IPS DF 19.7 (cell line): Measurements from ENCODE around the gene EMX1.

Experiments
- DNase-seq: peaks from one replicate; pipeline ENCODE4 v3.0.0-alpha.2; 2013; ENCODE audit warnings: low read depth, low spot score

The EMX1 gene

DNA sequence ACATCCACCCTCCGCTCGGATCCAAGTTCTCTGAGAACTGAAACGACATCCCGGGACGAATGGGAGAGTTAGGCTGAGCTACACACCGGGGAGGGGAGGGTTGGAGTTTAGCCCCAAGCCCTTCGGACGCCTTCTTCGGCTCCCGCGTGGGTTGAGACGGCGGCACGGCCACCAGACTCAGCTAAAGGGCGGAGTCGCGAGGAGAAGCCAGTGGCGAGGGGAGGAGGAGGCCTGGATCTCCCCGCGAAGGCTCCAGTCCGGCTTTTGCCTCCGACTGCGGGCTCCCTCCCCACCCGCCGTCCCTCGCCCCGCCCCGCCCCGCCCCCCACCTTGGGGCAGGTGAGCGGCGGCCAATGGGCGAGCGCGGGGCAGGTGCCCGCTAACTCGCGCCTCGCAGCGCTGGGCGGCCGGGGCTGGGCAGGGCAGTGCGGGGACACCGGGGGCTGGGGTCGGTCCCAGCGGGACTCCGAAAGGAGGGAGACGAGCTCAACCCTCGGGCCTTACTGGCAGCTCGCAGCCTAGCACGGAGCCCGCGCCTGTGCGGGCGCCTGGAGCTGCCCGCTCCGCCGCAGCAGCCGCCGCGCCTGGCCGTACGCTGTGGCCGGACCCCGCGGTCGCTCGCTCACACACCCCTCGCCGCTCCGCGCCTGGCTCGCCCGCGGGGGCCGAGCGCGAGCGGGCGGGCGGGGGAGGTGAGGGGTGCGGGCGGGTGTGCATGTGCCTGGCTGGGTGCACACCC lies at the start of gene EMX1:
Gene EMX1 (plus strand): TSS at position 382 of the 739 bp plus-strand sequence. CDS start 334 bp downstream, at position 716.
- DNase-seq: no peak

DNA sequence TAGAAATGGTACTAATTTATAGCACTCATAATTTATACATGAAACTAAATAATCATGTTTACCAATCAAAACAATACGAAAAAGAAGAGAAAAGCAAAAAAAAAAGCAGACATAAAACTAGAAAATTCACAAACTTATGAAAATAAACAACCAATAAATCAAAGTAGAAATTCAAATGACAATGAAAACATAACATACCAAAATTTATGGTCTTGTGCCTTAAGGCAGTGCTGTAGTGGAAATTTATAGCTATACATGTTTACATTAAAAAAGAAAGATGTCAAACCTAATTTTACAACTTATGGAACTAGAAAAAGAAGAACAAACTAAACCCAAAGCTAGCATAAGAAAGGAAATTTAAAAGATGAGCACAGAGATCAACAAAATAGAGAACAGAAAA lies 46.3 kb upstream of the EMX1 start:
- DNase-seq: no peak

DNA sequence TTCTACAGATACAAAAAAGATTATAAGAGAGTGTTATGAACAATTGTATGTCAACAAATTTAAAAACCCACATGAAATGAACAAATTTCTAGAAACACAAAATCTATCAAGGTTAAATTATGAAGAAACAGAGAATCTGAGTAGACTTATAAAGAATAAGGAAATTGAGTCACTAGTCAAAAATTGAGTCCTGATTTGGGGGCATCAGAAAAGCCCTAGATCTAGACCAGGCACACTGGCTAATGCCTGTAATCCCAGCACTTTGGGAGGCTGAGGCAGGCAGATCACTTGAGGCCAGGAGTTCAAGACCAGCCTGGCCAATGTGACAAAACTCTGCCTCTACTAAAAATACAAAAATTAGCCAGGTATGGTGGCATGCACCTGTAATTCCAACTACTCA lies 45.4 kb upstream of the EMX1 start:
- no peak for DNase-seq

DNA sequence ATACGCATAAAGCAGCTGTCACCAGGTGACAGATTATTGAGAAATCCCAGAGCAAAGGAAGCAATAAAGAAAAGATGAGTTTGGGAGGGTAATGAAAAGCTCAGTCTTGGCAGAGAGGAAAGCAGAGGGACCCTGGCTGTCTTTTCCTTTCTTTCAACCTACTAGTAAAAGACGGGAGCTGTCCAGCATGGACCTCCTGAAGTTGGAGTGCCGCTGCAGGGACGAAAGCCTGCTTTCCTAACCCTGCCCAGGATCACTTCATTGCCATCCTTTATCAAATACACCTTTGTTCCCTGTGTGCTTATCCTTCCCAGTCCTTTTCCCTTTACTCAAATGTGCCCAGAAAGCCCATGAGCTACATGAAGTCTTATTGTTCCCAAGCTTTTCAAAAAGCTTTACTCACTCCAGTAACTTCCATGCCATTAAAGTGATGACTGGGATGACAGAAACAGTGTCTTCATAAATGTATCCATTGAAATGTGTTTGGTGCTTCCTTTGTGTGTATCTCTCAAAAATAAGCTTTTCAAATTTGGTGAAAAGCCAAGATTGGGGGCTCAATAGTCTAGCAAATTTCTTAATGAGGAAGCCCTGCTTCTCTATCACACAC lies 33.9 kb upstream of the EMX1 start:
- DNase-seq: no peak

DNA sequence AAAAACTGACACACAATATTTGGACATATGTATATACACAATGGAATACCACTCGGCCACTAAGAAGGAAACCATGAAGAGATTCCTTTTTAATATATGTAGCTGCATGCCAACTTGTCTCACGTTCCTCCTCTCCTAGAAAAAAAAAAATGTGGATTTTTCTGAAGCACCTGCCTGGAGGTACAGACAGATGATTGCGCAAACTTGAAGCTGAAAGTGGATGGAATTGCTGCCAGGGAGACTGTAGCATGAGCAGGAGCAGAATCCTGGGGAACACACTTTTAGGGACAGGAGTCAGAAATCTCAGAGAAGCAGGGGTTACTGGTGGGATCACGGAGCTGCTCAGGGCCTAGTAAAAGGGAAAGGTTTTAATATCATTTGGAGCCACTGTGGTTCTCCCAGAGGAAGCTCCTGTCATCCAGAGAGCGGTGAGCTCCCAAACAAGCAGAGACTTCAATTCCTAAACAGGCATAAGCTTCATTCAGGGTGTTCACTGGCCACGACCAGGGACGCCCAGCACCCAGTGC lies 30.8 kb upstream of the EMX1 start:
- DNase-seq: no peak

DNA sequence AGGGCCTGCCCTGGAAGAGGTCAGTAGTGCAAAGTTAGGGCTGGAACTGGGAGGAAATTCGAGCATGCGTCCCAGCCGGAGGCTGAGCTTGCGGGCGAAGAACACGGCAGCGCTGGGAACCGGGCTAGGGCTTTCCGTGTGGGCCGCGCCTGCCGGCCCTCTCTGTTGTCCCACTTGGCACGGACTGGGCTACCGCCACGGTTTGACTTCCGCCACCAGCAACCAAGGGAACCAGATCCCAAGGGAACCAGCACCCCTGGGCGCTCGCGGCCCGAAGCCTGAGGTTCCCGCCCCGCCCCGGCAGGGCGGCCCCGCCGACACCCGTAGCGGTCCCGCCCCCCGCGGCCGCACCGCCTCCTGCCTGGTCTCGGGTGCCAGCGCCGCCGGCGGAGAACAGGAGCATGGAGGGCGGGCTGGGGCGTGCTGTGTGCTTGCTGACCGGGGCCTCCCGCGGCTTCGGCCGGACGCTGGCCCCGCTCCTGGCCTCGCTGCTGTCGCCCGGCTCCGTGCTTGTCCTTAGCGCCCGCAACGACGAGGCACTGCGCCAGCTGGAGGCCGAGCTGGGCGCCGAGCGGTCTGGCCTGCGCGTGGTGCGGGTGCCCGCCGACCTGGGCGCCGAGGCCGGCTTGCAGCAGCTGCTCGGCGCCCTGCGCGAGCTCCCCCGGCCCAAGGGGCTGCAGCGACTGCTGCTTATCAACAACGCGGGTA lies 30.1 kb upstream of the EMX1 start, which contains the start of gene SPR:
Gene SPR (plus strand): TSS at position 377 of the 708 bp plus-strand sequence. CDS start 25 bp downstream, at position 402.
- DNase-seq: no peak

DNA sequence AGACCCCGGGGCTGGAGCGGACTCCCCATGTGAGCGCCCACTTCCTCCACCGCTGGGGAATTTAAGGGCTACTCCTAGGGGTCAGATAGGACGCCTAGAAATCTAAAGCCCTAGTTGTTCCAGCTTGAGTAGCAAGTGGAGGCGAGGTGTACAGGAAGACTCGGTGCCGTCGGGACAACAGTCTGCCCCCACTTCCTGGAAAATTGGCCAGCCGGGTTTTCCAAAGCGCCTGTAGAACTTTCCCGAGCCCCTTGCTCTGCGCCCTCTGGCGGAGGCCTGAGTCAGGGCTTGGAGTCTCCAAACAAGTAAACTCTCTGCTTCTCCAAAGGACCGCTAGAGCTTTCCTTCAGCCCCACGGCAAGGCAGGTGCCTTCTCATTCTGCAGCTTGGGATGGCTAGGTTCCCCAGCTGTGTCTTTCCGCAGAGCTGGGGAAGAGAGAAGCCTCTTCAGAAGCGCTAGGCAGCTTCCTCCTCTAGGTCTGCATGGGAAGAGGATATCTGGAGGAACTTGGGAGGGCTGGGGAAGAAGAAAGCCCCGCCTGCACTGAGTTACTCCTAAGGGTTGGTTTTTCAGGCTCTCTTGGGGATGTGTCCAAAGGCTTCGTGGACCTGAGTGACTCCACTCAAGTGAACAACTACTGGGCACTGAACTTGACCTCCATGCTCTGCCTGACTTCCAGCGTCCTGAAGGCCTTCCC lies 29.4 kb upstream of the EMX1 start:
- DNase-seq: peak; percentile 77

DNA sequence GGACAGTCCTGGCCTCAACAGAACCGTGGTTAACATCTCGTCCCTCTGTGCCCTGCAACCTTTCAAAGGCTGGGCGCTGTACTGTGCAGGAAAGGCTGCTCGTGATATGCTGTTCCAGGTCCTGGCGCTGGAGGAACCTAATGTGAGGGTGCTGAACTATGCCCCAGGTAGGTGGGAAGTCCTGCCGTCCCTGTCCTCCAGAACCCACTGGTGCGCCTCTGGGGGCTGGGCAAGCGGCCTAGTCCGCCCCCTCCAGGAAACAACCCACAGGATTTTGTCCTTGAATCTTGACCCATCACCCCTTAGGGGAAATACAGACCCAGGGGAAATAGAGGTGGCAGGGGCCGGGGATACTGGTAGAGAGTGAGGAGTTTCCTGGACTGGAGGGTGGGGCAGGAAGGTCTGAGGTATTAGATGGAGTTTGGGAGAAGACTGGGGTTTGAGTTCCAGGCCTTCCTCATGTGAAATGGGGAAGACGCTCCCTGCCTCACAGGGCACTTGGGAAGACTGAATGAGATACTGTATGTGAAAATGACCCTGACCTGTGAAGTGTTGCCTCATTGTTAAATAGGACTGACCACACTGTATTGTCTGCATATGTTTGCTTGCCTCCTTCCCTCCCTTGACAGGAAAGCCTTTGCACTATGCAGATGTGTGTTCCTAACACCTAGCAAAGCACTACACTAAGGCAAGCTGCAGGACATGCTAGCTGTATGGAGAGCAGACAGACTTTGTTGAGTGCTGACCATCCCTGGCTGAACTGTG lies 28.7 kb upstream of the EMX1 start:
- no peak for DNase-seq

DNA sequence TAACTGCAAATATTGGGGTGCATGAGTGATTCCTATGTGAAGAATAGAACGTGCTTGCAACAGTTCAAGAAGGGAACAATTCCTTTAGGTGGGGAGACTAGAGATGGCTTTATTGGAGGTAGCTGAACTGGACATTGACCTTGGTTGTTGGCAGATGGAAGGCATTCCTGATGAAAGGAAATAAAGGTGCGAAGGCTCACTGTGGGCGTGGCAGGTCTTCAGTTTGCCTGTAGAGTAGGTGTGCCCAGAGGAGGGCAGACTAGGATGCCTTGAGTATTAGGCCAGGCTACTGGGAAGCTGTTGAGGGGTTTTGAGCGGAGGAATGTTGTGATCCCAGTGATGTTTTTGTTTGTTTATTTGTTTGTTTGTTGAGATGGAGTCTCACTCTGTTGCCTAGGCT lies 27.3 kb upstream of the EMX1 start:
- DNase-seq: no peak

DNA sequence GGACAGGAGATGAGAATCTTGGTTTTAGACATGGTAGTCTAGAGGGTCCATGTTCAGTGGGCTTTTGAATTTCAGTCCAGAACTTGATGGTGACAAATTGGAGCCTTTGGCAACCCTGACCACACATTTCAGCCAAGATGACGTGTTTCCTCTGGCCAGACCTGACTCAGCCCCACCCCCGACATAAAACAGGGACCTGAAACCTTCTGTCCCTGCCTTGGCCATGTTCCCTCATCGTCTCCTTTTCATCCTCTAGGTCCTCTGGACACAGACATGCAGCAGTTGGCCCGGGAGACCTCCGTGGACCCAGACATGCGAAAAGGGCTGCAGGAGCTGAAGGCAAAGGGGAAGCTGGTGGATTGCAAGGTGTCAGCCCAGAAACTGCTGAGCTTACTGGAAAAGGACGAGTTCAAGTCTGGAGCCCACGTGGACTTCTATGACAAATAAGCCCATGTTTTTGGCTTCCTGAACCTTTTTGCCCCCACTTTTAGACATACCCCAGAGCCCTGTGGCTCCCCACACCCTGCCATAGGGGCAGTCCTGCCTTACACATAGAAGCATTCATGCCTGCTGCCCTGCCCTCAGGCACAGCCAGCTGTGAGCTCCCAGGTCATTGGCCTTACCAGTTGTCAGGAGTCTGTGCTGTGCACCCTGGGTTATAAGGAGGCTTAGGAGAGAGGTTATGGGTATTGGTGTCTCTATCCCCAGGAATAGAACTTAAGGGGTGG lies 26.1 kb upstream of the EMX1 start:
- no peak for DNase-seq

DNA sequence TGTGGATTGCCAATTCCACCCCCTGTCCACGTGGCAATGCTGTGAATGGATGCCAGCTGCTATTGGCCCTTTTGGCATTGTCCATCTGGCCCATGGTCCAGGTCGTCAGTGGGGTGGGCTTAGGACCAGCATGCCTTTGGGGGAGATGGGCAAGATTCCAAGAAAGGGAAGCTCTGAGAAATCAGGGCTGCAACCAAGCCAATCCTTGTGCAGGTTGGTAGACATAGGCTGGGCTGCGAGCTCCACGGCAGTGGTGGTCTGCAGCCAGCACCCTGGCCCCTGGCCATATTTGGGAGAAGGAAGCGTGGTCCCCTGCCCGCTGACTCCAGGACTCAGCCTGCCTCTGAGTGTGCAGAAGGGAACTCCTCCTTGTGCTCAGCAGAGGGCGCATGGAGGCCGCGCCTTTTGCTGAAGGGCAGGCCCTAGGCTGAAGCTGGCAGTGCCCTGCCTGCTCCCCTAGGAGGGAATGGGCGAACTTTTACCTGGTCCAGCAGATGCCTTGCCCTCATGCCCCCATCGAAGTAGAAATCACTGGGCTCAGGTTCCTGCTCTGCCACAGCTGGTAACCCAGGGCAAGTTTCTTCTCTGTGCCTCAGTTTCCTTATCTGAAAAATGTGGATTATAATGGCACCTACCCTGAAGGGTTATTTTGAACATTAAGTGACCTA lies 24.7 kb upstream of the EMX1 start:
- DNase-seq: no peak

DNA sequence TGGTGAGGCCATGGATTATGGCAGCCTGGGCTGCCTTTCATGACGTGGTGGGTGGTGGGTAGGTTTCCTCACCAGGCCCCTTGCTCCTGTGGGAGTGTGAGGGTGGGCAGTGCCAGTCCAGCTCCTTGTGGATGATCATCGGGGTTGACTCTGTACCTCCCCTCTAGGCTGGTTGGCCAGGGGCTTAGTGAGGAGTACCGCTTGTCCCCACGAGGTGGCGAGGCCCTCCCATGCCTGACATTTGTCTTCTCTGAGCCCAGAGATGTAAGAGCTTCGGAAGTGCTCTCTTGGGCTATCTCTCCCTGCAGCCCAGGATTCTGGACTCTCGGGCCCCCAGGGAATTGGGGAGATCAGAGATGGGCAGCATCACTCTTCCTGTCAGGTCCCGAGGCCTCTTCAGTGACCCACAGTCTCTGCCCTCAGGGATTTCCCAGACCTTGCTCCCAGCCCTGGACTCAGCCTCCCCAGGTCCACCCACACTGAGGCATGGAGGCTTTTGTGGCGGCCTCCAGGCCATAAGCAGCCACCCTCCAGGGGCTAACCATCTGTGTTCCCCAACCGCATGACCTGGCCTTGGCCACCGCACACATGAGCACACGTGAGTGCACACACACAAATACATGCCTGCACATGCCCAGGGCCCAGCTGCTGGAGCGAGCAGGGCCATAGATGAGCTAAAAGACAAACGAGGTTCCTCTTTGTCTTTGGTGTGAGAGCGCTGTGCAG lies 23.6 kb upstream of the EMX1 start:
- DNase-seq: no peak

DNA sequence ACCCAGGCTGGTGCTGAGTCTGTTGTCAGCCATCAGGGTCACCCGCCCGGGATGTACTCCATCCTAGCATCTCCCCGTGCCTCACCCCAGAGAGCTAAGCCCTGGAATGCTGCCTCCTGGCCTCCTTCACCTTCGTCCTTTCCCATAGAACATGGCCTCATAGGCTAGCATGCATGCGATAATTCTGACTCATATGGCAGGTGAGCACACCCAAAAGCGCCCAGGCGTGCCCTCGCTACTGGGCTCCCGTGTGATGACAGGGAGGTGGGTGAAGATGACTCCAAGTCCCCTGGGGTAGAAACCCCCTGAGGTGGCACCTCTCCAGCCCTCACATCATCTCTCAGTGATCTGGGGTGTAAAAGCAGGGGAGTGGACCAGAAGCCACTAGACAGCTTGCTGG lies 22.8 kb upstream of the EMX1 start:
- no peak for DNase-seq

DNA sequence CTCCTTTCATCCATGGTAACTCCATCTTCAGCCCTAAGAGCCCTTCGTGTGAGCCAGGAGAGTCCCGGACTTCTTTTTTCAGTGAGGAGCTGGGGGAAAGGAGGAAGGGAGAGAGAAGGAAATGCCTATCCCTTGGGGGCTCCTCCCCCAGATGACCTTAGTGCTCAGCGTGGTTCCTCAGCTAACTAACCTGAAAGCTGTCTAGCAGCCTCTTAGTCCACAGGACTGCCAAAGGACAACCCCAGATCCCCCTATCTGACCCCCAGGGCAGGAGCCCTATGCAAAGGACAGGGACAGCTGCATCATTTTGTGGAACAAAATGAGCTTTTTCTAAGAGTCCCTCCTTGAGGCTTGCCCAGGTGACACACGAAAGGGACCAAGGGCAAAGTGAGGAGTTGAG lies 22.2 kb upstream of the EMX1 start:
- no peak for DNase-seq

DNA sequence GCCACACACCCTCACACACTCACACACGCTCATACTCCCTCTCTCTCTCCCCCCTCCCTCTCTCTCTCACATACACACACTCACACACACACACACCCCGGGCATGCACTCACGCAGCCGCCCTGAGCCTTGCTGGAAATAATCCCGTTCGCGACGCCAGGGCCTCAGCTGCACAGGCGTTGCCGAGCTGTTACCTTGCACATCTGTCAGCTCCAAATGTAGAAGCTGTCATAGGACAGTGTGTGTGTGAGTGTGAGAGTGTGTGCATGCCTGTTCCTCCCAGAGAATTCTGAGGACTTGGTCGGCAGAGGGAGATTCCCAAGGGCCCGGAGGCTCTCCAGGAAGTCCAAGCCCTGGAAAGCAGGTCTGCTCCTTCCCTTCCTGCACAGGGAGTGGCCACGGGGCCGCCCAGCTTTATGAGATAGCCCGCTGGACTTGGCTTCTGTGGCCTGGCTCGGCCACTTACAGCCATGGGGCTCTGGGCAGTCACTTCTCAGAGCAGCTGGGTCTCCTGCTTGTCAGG lies 21.5 kb upstream of the EMX1 start:
- DNase-seq: no peak

DNA sequence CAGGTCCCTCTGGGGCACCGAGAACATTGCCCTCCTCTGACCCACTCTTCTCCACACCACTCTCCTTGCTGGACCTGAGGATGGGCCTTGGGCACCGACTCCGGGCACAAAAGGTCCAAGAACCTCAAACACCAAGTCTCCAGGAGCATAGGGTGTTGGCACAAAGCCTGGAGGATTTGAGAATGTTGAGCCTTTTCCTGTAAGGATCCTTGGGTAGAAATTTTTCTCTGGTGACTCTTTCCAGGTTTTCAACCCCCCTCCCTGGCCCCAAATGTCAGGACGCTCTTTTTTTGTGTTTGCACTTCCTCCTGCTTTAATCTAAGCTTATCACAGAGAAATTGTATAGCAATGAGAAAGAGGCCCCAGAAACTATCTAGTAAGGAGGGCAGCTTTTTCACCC lies 20.9 kb upstream of the EMX1 start:
- DNase-seq: no peak

DNA sequence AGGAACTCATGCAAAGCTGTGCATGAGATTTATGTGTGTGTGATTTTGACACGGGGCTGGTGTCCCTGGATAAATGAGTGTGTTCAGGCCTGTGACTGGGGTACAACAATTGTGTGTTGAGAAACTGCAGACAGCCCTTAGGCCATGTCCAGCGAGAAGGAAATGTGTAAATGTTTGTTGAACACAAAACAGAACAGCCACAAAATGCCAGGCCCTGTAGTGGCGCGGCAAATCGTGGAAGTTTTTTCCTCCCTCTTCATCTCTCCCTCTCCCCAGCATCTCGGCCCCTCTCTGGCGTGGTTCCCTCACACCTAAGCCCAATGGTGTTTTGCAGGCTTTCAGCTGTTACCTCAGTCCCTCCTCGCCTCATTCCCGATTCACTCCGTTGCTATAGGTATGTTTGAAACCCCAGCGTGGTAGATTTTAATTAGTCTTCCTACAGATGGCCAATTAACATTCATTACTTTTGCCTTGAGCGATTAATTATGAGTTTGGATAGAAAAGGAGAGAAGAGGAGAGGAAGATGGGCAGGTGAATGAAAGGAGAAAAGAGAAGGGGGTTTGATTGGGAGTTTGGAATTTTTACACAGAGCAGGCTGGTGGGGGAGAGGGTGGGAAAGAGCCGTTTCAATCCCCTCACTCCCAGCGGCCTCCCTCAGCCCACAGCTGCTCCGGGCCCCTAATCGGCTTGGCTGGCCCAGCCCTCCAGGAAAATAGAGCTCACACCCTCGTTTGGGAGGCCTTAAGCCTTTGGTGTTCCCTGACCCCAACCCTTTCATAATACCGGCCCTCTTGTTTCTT lies 19.3 kb upstream of the EMX1 start:
- DNase-seq: no peak

DNA sequence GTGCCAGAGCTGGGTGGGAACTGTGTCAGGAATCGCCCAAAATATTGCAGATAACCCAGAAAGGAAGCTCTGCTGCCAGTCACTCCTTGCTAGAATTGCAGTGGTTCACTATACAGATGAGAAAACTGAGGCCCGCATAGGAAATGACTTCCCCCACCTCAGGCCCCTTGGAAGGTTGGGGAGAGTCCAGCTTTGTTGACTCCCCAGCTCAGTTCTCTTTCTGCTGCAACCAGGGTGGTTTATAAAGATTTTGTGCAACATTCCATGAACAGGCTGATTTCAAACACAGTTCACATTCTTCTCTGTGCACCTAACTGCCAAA lies 18.8 kb upstream of the EMX1 start:
- no peak for DNase-seq
